GM18873 (cell line): ENCODE data around the gene FERMT1.
"Not testable (repeated sequence)": the region's sequence is repeated elsewhere in the genome, so short reads cannot be mapped to it uniquely, and the experiment has no call there.

Source experiments
- ATAC-seq: cut with Tn5 transposase; IDR thresholded peaks from one replicate; pipeline ENCODE4 v1.9.1; 2021; ENCODE audit warnings: mild to moderate bottlenecking, moderate library complexity, moderate number of reproducible peaks; ENCODE audit not compliant: unreplicated experiment, low FRiP score

The FERMT1 gene

DNA sequence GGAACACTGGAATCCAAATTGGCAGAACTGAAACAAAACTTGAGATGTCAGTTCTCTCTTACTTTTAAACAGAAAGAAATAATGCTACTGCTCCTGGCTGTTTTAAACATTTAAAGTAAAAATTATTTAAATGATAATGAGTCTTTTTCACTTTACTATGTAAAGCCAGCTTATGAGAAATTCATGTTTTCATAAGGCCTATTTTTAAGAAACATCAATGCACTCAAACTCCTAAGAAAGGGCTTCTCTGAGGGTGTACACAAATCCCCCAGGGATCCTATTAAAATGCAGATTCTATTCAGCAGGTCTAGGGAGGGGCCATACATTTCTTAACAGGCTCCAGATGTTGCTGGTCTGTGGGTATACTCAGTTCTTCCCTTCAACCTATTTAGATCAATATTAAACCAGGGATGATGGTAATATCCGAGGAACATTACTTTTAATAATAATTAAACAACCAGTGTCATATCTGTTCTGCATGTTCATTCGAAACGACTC is 2.3 kb downstream of the FERMT1 start:
- no peak for ATAC-seq

DNA sequence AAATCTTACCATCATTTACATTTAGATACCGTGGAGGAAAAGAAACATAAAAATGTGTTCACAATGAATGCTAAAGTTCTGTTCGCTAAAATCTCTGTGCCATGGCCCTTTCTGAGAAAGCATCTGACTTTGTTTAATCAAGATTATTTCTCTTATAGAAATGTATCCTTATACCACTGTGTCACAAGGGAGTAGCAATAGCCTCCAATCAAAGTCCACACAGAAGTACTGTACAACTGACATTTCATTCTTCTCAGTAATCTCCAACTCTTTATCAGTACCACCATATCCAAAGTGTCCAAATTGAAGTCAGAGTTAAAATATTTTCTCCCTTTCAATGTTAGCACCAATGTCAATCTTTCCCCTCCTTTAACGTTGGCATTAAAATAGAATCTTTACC is 6.1 kb downstream of the FERMT1 start:
- ATAC-seq: no peak

DNA sequence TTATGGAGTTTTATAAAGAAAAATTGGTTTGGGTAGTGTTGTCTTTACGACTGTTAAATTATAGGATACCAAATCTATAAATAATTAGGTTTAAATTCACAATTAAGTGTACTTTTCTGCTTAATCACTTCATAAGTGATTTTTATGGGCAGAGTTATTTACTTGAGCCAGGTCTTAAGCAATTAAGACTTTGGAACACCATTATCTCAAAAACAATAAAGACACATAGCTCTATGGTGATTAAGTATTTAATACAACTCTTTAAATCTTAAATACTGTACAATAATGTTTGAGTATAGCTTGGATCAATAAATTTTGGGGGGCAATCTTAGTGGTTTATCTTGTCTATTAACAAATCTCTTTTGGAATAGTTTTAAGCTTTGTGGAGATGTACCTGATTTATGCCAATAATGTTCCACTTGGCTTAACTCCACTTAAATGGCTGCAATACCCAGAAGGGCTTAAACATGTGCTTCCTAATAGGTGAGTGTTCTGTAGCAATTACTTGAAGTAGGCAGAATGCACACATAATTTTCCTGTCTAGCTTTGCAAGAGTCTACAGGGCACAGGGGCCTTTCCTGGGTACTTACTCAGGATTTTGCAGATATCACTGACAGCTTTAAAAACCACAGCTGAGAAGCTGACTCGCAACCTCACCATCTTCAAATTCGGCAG is 7.5 kb downstream of the FERMT1 start:
- no peak for ATAC-seq

DNA sequence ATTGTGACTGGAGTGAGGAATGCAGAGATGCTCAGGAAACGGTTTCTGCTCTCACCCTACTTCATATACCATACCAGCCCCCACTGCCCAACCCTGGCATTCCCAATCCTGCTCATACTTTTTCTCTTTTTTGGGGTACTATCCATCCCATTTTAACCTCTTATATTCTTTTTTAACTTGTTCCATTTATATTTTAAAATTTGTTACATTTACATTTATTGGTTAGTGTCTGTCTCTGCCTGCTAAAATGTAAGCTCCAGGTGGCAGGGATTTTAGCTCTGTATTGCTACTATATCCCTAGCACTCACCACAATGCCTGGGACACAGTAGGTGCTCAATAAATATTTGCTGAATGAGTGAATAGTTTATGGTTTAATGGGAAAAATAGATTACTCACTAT is 8.1 kb downstream of the FERMT1 start:
- no peak for ATAC-seq

DNA sequence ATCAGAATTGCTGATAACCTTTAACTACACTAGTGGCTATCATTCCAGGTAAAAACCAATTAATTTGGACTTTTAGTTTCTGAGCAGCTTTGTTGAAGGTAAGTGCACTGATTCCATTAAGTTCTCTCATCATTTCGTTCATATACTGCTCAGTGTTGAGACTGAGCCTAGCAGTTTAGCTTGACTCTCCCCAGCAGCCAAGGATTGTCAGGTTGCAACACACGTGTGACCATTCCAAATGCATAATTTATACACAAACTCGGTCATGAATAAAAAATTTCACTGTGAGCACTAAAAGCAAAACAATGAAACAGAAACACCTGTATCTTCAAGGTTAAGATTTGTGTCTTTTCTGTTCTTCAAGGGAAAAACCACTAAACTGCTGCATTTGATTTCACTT is 8.9 kb downstream of the FERMT1 start:
- no peak for ATAC-seq

DNA sequence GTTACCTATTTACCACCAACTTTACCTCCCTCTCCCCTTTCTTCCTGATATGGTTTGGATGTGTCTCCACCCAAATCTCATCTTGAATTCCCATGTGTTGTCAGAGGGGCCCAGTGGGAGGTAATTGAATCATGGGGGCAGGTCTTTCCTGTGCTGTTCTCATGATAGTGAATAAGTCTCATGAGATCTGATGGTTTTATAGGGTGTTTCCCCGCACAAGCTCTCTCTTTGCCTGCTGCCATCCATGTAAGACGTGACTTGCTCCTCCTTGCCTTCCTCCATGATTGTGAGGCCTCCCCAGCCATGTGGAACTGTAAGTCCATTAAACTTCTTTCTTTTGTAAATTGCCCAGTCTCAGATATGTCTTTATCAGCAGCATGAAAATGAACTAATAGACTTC is 9.9 kb downstream of the FERMT1 start:
- not testable (repeated sequence) for ATAC-seq

DNA sequence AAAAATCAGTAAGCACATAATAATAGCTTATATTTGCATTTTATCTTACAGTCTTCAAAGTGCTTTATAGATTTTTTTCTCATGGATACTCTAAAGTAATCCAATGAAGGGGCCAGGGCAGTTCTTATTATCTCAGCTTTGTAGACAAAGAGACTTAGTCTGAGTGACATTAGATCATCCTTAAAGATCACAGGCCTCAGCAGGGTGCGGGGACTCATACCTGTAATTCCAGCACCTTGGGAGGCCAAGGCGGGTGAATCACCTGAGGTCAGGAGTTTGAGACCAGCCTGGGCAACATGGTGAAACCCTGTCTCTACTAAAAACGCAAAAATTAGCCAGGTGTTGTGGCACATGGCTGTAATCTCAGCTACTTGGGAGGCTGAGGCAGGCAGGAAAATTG is 14.5 kb downstream of the FERMT1 start:
- ATAC-seq: no peak

DNA sequence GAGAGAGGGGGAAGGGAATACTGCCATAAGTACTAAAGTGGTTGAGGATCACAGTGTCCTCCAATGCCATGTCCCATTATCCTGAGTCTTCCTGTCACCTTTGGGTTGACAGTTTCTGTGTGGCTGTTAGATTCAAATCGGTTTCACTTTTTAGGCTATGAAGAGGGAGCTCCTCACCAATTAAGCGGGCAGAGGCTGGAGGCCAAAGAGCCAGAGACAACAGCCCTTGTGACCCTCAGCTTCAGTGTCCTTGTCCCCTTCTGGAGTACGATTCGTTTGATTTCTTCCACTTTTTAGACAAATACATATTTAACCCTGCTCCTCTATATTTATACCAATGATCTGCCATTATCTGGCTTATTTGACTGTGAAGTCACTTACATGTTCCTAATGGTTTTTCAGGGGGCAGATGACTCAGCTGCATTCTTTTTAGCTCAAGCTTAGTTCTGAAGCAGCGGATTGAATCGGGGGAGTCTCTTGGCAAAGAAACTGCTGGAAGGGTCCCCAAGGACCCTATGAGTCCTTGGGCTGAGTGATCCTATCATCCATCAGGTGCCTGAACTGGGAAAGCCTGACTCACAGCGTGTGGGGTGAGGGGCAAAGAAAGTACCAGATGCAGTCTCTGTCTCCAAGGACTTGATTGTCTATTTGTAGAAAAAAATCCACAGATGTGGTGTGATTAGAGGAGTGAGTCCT is 18.2 kb downstream of the FERMT1 start:
- ATAC-seq: no peak

DNA sequence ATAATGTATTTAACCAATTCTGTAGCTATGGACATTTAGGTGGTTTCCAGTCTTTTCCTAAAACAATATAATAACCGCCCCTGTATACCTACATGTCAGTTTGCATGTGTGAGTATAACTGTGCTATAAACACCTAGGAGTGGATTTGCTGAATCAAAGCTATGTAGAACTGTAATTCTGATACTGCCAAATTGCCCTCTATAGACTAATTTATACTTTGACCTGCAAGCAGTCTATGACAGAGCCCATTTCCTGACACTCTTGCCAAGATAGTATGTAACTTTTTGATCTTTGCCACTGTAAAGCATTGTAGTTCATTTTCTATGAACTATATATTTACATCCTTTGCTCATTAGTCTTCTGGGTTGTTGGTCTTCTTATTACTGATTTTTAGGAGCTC is 19.5 kb downstream of the FERMT1 start:
- ATAC-seq: no peak

DNA sequence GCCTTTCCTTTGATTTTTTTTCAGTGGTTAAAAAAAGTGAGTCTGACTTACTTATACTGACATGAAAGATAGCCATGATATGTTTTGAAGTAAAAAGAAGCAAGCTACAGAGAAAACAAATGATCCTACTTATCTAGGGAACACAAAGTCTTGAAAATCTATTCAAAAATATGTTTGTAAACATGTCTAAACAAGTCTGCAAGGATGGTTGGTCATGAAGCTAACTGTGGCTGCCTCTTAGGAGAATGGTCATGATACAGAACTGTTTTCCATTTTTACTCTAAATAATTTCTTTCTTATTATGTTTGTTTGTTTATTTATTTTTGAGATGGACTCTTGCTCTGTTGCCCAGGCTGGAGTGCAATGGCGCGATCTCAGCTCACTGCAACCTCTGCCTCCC is 21.5 kb downstream of the FERMT1 start:
- ATAC-seq: no peak

DNA sequence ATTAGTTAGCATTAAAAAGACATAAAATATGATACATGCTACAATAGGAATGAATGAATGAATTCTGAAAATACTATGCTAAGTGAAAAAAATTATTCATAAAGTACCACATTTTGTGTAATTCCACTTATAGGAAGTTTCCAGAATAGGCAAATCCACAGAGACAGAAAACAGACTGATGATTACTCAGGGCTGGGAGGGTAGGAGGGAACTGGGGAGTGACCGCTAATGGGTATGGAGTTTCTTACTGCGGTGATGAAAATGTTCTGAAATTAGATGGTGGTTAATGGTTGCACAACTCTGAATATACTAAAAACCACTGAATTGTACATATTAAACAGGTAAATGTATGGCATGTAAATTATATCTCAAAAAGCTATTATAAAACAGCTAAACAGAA is 22.6 kb downstream of the FERMT1 start:
- no peak for ATAC-seq

DNA sequence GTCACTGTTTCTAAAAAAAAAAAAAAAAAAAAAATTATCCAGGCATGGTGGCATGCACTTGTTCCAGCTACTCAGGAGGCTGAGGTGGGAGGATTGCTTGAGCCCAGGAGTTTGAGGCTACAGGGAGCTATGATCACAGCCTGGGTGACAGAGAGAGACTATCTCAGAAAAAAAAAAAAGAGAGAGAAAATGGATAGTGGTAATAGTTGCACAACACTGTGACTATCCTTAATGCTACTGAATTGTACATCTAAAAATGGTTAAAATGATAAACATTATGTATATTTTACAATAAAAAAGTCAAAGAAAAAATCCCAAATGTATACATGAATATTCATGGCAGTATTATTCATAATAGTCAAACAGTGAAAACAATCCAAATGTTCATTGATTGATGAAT is 23.0 kb downstream of the FERMT1 start:
- ATAC-seq: no peak

DNA sequence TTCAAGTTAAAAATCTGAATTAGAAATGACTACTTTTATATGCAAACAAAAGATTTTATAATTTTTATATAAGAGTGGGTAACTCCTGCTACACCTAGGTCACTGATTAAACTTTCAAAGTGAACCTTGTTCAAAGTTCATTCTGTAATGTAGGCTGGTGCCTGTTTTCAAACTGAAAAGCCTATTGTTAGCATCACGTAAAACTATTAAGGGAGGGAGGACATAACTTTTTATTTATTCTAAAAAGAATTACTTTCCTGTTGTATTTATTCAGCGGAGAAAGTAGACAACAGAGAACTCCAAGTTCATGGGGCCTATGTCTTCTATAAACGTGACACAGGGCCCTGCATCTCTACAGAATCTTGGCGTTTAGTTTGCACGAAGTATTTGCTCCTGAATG is 27.4 kb downstream of the FERMT1 start:
- ATAC-seq: no peak

DNA sequence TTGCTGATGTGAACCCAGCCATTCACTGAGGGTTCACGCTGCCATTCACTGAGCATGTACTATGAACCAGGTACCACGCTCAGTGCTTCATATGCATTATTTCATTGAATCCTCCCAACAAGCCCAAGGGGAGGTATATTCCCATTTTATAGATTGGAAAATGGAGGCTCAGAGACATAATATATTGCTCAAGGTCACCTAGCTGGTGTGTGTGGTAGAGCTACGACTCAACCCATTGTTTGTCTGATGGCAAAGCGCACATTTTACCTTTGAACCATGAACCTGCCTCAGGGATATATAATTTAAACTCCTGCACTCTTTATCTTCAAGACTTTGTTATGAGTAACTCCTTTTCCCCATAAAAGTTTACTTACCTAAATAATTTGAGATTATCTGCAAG is 28.3 kb downstream of the FERMT1 start:
- no peak for ATAC-seq

DNA sequence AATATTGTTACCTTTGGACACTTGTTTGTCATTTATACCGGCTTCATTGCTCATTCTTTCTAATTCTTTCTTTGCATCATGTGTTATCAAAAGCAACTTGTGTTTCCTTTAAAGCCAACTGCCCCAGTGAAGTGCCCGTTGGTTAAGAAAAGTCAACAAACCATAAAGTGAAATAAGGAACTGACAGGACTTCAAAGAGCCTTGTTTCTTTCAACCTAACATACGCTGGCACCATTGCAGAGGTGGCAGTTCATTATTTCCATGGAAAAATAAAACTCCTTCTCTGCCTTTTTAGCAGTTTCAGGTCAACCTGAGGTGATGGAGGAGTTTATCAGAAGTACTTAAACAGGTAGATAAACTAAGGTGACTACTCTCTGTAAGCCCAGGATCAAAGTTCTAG is 28.8 kb downstream of the FERMT1 start:
- no peak for ATAC-seq

DNA sequence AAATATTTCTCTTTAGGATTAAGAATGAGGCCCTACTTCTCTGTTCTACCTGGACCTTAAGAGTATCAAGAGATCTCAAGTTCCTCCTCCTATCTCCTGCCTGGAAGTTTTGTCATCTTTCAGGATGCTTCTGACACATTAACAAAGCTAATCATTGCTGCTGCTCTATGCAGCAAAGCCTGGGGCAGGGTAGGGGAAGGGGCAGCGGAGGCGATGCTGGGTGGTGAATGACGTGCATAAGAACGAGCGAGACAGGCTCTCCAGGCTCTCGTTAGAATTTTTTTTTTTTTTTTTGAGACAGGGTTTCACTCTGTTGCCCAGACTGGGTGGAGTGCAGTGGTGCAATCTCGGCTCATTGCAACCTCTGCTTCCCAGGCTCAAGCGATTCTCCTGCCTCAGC is 31.2 kb downstream of the FERMT1 start:
- no peak for ATAC-seq

DNA sequence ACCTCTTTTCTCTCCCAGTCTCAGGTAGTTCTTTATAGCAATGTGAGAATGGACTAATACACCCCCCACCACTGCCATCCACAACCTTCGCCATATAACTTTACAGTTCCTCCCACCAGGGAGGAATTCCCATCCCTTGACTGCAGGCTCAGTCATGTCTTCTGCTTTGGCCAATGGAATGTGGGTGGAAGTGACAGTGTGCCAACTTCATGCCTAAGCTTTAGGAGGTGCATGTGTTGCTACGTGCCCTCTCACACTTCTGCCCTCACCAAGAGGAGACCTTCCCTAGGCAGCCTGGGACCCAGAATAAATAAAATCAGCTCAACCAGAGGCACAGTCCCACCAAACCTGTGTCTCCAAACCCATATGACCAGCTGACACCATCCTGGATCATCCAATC is 36.0 kb downstream of the FERMT1 start:
- ATAC-seq: no peak

DNA sequence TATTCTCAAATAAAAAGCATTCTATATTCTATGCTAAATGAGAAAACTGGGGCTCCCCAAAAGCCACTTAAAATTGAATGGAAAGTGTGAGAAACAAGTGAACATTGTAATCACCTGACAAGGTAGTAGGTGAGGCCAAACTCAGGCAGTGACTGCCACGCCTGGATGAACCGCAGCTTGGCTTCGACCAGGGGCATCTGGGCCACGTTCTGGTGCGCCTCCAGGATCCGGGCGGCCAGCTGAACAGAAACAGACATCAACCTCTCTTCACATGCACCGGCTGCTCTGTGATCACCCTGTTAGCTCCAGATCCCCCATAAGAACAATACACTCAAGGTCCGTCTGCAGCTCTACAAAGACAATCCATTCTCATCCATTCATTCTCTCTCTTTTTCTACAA is 38.9 kb downstream of the FERMT1 start:
- ATAC-seq: no peak

DNA sequence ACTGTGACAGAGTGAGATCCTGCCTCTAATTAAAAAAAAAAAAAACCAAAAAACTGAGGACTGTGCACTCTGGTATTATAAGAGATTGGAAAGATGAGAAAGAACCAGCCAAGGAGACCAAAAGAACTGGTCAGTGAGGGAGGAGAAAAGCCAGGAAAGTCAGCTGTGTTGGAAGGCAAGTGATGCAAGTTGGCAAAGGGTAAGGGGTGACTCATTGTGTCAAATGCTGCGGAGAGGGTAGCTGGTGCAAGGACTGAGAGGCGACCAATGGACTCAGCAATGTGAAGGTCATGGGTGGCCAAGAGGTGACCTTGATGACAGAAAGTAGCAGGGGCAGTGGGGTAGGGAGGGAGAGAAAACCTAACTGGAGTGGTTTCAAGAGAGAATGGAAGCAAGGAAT is 41.6 kb downstream of the FERMT1 start:
- ATAC-seq: no peak

DNA sequence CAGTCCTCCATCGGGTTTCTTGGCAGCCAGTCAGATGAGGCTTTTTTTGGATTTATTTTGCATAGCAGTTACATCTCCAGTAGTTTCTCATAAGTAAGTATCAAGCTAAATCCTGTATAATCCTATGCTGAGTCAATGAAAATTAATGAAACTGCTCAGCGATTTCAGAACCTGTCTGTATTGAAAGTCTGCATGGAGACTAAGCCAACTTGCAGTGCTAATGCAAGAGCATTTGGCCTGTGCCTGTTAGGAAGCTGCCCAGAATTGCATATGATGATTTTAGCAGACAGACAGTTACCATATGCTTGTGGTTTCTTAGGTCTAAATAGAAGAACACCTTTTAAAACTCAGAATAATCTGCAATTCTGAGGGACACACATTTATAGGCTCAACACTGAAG is 43.8 kb downstream of the FERMT1 start:
- ATAC-seq: no peak

DNA sequence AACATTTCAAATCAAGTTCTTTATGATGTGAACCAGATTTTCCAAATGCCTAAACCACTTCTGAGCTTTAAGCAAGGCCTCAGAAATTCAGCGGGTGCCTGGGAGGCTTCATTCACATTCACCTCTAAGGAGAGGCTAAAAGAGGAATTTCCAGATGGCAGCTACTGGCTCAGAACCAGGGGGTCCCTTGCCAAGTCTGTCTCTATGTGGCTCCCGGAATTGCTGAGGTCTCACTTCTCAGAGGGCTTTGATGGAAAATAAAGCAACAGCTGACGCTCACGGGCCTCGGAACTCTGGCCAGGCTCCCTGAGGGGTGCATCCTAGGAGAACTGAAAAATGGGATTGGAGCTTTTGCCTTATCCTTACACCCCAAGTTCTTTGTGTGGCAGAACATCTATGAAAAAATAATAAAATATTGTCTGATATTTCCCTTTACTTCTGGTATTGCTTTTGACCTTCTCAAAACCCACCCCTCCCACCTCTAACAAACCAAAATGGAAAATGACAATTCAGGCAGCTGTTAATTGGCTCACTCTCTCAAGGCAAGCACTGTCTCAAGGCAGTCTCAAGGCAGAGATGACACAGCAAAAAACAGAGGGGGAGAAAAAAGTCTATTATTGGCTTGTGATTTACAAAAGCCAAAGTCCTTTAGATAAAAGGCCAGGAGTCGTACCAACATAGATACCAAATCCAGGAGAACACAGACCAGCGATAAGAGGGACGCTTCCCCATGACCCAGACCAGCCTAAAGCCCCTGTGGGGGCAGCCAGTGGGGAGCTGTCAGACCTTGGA is 47.2 kb downstream of the FERMT1 start:
- ATAC-seq: no peak

DNA sequence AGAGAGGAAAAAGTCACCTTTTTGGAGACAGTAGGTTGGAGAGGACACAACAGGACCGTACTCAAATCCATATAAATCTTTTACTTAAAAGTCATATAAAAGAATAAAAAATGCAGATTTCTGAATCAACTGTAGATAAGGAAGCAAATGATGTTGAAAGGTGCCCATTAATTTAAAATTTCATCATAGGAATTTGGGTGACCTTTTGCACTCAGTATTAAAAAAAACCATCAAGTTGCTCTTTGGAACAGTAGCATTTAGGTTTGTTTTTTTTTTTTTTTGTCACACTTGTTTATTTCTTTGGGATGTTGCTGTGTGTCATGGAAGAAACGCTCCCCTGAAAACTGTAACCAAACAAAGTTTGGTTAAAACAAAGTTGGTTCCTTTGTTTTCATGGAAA is 48.0 kb downstream of the FERMT1 start:
- no peak for ATAC-seq
